K562 (cell line): ENCODE data around the gene UBASH3A. TPM values are rescaled to one million over a fixed set of nuclear protein-coding genes. Genes with fewer than 3 reads are reported as not detected.
A peak's percentile ranks its signal among the peaks of the same experiment; 100 is the strongest.

ENCODE experiments used
- ATAC-seq: fragments of 200-7000 bp; cut with Tn5 transposase; 3 replicates; pipeline ENCODE4 v1.9.1; 2020; ENCODE audit warnings: moderate library complexity
- BruUV-seq: library from RNA; stranded (reverse); fragments of 400-500 nt; replicated peaks from 2 replicates; lab custom pipeline; 2021; lab: Mats Ljungman, UMichigan
- CTCF ChIA-PET: fragments of 300-600 bp; formaldehyde crosslinking; extraction: SDS; loops from one replicate; lab custom pipeline; 2021; ENCODE audit warnings: low intra/inter-chr PET ratio; lab: Yijun Ruan, JAX
- POLR2A ChIA-PET: fragments of 300-600, 350-650 bp; sonication (Branson Sonifier 250); formaldehyde crosslinking; extraction: SDS; loops from one replicate; lab custom pipeline; 2021; ENCODE audit warnings: antibody characterized with exemption, inconsistent platforms; lab: Yijun Ruan, JAX
- DNase-seq, 4 experiments: peaks; one replicate each; pipeline versions ENCODE4 v3.0.0 to v3.0.0-alpha.2; 2011 to 2018; ENCODE audit warnings: low spot score in 3 of 4, mixed read lengths in 3 of 4; ENCODE audit errors: extremely low read depth in 1 of 4
- FAIRE-seq: peaks from 2 replicates; lab custom pipeline; 2011; peaks lifted over from hg19 to GRCh38; lab: Jason Lieb, UNC
- H2AFZ ChIP-seq: 2 replicates; pipeline ENCODE4 v1.6.0; 2011; ENCODE audit warnings: low read depth, low read length, control low read depth, inconsistent platforms
- H3K27ac ChIP-seq: fragments of 200-600 bp; 3 replicates; pipeline ENCODE4 v1.8.0; 2011; ENCODE audit warnings: low read depth, mild to moderate bottlenecking, control low read depth, inconsistent platforms, low read length, moderate library complexity, mixed read lengths; ENCODE audit errors: extremely low read depth
- H3K27me3 ChIP-seq, 2 experiments: fragments of 300-600 bp in 1 of 2; 2 replicates in 1 of 2; 3 replicates in 1 of 2; pipeline versions ENCODE4 v1.6.0 to v1.8.0; 2011; ENCODE audit warnings: inconsistent platforms in 2 of 2, low read length in 2 of 2, mild to moderate bottlenecking in 1 of 2, mixed read lengths in 1 of 2, moderate library complexity in 1 of 2; ENCODE audit not compliant: control insufficient read depth in 2 of 2, insufficient read depth in 2 of 2
- H3K36me3 ChIP-seq: fragments of 300-600 bp; 3 replicates; pipeline ENCODE4 v1.8.0; 2011; ENCODE audit warnings: mild to moderate bottlenecking, low read length, inconsistent platforms; ENCODE audit not compliant: control insufficient read depth, insufficient read depth
- H3K4me1 ChIP-seq, 2 experiments: fragments of 200-600 bp in 1 of 2; replicated peaks in 1 of 2; 2 replicates in 1 of 2; 3 replicates in 1 of 2; pipeline versions ENCODE4 v1.5.1 to v1.8.0; 2011; ENCODE audit warnings: inconsistent platforms in 2 of 2, low read length in 2 of 2, mild to moderate bottlenecking in 1 of 2, mixed read lengths in 1 of 2, moderate library complexity in 1 of 2; ENCODE audit not compliant: control insufficient read depth in 2 of 2, insufficient read depth in 2 of 2
- H3K4me2 ChIP-seq: 2 replicates; pipeline ENCODE4 v1.6.1; 2011; ENCODE audit warnings: low read length, control low read depth, inconsistent platforms, mixed read lengths; ENCODE audit not compliant: insufficient read depth
- H3K4me3 ChIP-seq: fragments of 200-600 bp; sonication (generic), shearing (Covaris generic); 2 replicates; pipeline ENCODE4 v1.5.1; 2016; ENCODE audit warnings: control low read depth, inconsistent platforms
- H3K79me2 ChIP-seq: fragments of 200-600 bp; 3 replicates; pipeline ENCODE4 v1.8.0; 2011; ENCODE audit warnings: low read length, inconsistent platforms; ENCODE audit not compliant: control insufficient read depth, insufficient read depth
- H3K9ac ChIP-seq, 2 experiments: 2 replicates each; pipeline versions ENCODE4 v1.6.0 to v1.6.1; 2011; ENCODE audit warnings: low read depth in 2 of 2, low read length in 2 of 2, control low read depth in 1 of 2, inconsistent platforms in 1 of 2, mild to moderate bottlenecking in 1 of 2, mixed read lengths in 1 of 2; ENCODE audit not compliant: insufficient read depth in 1 of 2
- H3K9me1 ChIP-seq: one replicate; pipeline ENCODE4 v1.6.0; 2011; ENCODE audit warnings: inconsistent platforms, mild to moderate bottlenecking, low read length, moderate library complexity; ENCODE audit not compliant: control insufficient read depth, insufficient read depth
- H3K9me3 ChIP-seq: replicated peaks from 2 replicates; pipeline ENCODE4 v1.5.1; 2011; ENCODE audit warnings: low read depth, low read length, inconsistent platforms; ENCODE audit not compliant: control insufficient read depth, insufficient read depth
- H4K20me1 ChIP-seq: replicated peaks from 2 replicates; pipeline ENCODE4 v1.6.1; 2011; ENCODE audit warnings: low read length, inconsistent platforms, mixed read lengths; ENCODE audit not compliant: control insufficient read depth, insufficient read depth
- CREBBP ChIP-seq: IDR thresholded peaks from one replicate; pipeline ENCODE4 v1.6.1; 2012; ENCODE audit warnings: low read depth, mild to moderate bottlenecking, control low read depth, inconsistent platforms, low read length
- WGBS: fragments of 100-300 bp; shearing (Covaris generic); methylation state at CpG from one replicate; pipeline ENCODE4 v1.1.6; 2016; ENCODE audit warnings: low coverage, mixed read lengths; ENCODE audit not compliant: insufficient coverage; ENCODE audit errors: missing lambda C conversion rate; 5-methylcytosine and 5-hydroxymethylcytosine counted together
- in situ Hi-C: fragments of 300-500 bp; cut with MboI; formaldehyde crosslinking; loops from 4 replicates; pipeline ENCODE4 v1.15.0; 2018; ENCODE audit warnings: inconsistent platforms, mixed read lengths
- intact Hi-C: fragments of 100-400 bp; cut with micrococcal nuclease; formaldehyde crosslinking; loops from 2 replicates; pipeline ENCODE4 v1.14.2; 2022
- polyA plus RNA-seq, 8 experiments: library from polyadenylated mRNA; depleted of rRNA in 4 of 8; stranded (reverse) in 5 of 8; unstranded in 3 of 8; fragments of >200 nt; fragmentation: Nextera tagmentation in 2 of 8; fragmentation: Illumina TruSeq in 1 of 8; extraction: Ambion mirVana in 2 of 8; extraction: Trizol in 1 of 8; gene quantifications; 2 replicates each; pipeline versions ENCODE4 v1.2.1 to v1.2.3, GENCODE V29; 2011 to 2014; ENCODE audit warnings: inconsistent platforms in 1 of 8, missing spikeins in 1 of 8
- total RNA-seq, 7 experiments: library from RNA; depleted of rRNA in 6 of 7; stranded (reverse); fragments of >200 nt in 6 of 7; fragmentation: Illumina TruSeq in 2 of 7; extraction: Trizol in 2 of 7; gene quantifications; 2 replicates each; pipeline versions ENCODE4 v1.2.1 to v1.2.3, GENCODE V29; 2011 to 2021; ENCODE audit warnings: low replicate concordance in 1 of 7

The UBASH3A gene
- total and polyA plus RNA-seq, 9 of the 15 experiments (the other 6 are each of a cell fraction or from before 2014, with no cell fraction given): 0.23 to 1.8 (median 1.1) TPM

DNA sequence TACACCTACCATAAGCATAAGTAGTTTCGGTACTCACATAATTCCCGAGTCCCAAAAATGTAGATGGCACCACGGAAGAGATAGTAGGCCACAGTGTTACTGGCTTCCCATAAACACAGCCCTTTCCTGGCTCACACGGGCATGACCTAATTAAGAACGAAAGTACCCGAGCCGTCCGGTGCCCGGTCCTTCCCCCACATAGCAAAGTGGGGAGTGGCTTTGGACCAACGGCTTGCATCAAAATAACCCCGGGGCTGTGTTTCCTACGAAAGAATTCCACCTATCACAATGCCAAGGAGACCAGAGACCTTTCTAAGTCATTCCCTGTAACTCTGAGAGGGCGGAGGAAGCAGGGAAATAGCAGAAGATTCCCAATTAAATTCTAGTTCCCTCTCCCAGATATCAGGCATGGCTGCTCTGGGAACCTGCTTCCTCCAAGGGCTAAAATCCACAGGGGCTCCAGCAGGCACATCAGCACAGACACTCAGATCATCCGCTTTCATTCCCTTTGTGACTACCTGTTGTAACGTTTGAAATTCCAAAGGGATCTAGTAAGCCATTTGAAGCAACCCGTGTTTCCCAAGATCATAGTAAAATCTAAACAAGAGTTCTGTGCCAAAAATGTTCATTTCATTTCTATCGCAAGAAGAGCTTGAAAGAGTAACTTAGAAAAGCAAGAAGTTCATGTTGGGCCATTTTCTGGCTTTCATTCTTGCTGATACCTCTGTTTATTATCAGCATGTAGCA is 7.6 kb upstream of the UBASH3A start, which contains the start of gene TMPRSS3:
TMPRSS3 (minus strand) TSS at position 148 of the 747 bp plus-strand sequence. CDS start 635 bp downstream, outside the sequence.
- POLR2A ChIA-PET: interaction anchor here (0.8 kb wide), 1 partner anchor 22 kb away, joined by 3 read pairs; no protein-coding TSS in a partner anchor
- intact Hi-C loops: no loop called here
- Histone ChIP-seq H3K4me2 (no peak within 1 kb of the TSS), H3K9me1 (no peaks in the 10 kb centered on the region), H3K4me1 (peaks cover 8 to 16% of the 10 kb centered on the region in 2 experiments; a peak in 3 of 5 replicates), H2AFZ (peak within 1 kb of the TSS; percentile 38; the same call in 1 of the 2 replicates), H3K4me3 (no peak within 1 kb of the TSS)
- no peak for DNase-seq
- ATAC-seq: no peak
- TF ChIP-seq CREBBP: no peak
- TF ChIP-seq, all 486 proteins: peak for 0
- WGBS: 43% methylated on average over 17 of the region's 17 CpGs
- H4K20me1 ChIP-seq: no peaks in the 10 kb centered on the region
- CTCF ChIA-PET: no interaction called here
- no peaks in the 10 kb centered on the region for H3K79me2 ChIP-seq
- BruUV-seq: no TSS peak
- in situ Hi-C loops: no loop called here
- peaks cover 0 to 7% of the 10 kb centered on the region in 2 experiments; a peak in 3 of 5 replicates for H3K27me3 ChIP-seq
- H3K9me3 ChIP-seq: no peaks in the 10 kb centered on the region
- no peak within 1 kb of the TSS for H3K9ac ChIP-seq
- H3K36me3 ChIP-seq: no peaks in the 10 kb centered on the region
- FAIRE-seq: no peak
- no peak within 1 kb of the TSS for H3K27ac ChIP-seq
